HG02885 (cell line): ENCODE data around the gene CTAG1A.
"Not testable (repeated sequence)": the region's sequence is repeated elsewhere in the genome, so short reads cannot be mapped to it uniquely, and the experiment has no call there.

Experiments
- ATAC-seq: cut with Tn5 transposase; IDR thresholded peaks from one replicate; pipeline ENCODE4 v1.9.1; 2021; ENCODE audit warnings: mild to moderate bottlenecking; ENCODE audit not compliant: unreplicated experiment, poor library complexity

The CTAG1A gene

GRCh38 chrX:154570361-154570760 is 14.6 kb upstream of the CTAG1A start:
- not testable (repeated sequence) for ATAC-seq

DNA sequence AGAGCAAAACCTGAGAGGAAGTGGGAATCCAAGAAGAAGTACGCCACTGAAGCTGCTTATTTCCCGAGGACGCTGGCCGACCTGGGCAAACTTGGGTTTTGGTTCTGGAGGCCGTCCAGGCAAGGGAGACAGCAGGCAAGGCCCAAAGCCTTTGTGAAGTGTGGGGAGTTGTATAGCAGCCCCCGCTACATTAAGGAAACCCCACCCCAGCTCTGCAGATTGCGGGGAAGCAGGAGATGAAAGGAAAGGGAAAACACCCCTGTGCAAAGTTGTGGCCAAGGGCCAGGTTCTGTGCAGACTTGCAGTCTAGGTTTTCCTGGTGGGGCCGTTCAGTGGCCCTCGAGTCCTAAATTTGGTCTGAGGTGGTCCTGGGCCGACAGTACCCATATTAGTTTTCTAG is 11.9 kb upstream of the CTAG1A start:
- ATAC-seq = not testable (repeated sequence)

GRCh38 chrX:154575076-154575475 is 9.9 kb upstream of the CTAG1A start:
- not testable (repeated sequence) for ATAC-seq

GRCh38 chrX:154582994-154583393 is 1.9 kb upstream of the CTAG1A start:
- not testable (repeated sequence) for ATAC-seq

GRCh38 chrX:154590415-154590814 is 5.5 kb downstream of the CTAG1A start:
- ATAC-seq = not testable (repeated sequence)

GRCh38 chrX:154592505-154592904 is 7.6 kb downstream of the CTAG1A start:
- no peak for ATAC-seq

GRCh38 chrX:154593201-154593600 is 8.3 kb downstream of the CTAG1A start:
- no peak for ATAC-seq

DNA sequence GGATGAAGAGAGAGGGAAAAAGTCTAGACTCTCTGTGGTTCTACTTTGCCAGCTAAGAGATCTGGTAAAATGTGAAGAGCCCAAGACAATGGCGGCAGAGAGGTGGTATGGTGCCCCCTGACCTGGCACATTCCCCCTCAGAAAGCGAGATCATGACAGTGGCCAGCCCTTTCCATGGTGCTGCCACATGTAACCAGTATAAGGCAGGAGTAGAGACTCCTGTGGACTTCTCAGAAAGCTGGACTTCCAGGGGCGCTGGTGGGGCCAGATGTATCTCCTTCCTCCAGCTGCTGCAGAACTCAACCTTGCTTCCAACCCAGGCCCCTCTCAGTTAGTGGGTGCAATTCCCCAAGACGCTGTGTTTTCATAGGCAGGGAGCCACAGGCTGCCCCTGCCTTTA is 9.6 kb downstream of the CTAG1A start:
- no peak for ATAC-seq

DNA sequence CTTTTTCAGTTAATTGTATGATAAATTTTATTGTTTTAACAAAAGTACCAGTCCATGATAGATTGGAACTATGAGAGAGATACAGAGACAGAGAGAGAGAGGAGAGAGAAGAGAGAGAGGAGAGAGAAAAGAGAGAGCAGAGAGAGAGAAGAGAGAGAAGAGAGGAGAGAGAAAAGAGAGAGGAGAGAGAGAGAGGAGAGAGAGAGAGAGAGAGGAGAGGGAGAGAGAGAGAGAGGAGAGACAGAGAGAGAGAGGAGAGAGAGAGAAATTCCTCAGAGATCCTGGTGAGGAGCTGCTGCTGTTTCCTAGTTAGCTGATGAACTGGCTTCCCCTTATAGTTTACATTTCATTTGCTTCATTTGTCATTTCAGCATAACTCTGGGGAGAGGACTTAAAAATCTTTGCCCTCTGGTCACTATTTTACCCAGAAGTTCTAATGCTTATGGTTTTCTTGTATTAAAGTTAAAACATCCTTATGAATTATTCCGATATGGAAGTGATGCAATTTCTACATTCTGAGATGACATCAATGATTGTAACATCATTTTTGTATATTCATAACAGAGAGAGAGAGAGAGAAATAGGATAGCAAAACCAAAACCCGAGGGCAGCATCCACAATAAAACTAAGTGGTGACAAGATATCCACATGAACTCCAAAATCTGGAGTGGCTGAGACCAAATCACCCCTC is 10.8 kb downstream of the CTAG1A start:
- no peak for ATAC-seq

- ATAC-seq = no peak
These were observed 11.5 kb downstream of the CTAG1A start for GRCh38 chrX:154596290-154596929.

DNA sequence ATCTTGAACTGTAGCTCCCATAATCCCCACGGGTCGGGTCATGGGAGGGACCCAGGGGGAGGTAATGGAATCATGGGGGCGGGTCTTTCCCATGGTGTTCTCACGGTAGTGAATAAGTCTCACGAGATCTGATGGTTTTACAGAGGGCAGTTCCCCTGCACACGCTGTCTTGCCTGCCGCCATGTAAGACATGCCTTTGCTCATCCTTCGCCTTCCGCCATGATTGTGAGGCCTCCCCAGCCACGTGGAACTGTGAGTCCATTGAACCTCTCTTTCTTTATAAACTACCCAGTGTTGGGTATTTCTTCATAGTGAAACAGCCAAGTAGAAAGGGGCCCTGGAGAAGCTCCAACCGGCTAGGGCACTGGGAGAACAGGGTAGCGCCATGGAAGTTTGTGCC is 12.3 kb downstream of the CTAG1A start:
- ATAC-seq = no peak

DNA sequence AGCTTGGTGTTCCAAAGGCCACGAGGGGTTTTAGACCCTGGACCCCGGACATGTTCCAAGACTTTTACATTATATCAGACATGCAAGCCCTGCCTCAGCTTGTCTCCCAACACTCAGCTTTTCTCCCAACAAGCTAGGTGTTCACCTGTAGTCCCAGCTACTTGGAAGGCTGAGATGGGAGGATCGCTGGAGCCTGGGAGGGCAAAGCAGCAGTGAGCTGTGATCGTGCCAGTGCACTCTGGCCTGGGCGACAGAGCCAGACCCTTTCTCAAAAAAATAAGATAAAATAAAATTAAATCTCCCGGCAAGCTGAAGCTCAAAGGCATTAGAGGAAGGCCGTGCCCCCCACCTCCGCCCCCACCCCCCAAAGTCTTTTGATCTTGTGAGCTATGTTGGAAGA is 13.7 kb downstream of the CTAG1A start:
- ATAC-seq = no peak

- no peak for ATAC-seq
These were observed 14.6 kb downstream of the CTAG1A start for GRCh38 chrX:154599531-154599930.

- ATAC-seq = no peak
These were observed 15.9 kb downstream of the CTAG1A start for GRCh38 chrX:154600759-154601374.

DNA sequence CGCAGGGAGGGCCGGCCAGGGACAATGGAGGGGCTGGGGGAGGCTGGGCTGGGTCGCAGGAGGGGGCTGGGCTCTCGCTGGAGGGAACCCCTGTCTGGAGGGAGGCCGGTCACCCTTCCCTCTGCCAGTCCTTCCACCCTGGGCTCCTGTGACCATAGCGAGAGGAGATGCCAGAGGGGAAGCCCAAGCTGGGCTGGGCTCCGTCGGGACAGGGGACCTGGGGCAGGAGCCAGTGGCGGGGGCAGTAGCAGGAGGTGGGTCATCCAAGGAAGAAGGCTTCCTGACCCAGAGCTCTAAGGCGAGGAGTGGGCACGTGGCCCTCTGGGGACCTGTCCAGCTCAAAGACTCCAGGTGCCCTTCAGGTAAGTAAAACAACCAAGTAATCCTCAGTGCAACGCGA is 17.3 kb downstream of the CTAG1A start:
- no peak for ATAC-seq

DNA sequence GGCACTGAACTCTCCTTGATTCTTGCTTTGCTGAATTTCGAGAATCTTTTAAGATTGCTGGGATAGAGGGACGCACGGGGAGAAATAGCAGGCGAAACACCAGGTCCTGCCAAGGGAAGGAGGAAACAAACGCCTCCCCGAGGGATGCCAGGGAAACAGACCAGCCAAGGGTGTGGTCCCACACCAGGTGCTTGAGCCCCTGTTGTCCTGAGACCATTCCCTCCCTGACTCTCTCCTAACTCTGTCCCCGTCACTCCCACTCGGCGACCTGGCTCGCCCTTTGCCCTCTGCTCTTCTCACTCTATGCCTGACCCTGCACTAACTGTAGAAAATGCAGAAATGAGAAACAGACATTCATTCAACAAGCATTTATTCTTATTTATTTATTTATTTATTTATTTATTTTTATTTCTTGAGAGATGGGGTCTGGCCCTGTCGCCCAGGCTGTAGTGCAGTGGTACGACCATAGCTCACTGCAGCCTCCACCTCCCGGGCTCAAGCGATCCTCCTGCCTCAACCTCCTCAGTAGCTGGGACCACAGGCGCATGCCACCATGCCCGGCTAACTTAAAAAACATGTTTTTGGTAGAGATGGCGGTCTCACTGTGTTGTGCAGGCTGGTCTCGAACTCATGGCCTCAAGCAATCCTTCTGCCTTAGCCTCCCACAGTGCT is 18.0 kb downstream of the CTAG1A start:
- ATAC-seq = no peak

- ATAC-seq = no peak
These were observed 18.8 kb downstream of the CTAG1A start for GRCh38 chrX:154603438-154604430.

DNA sequence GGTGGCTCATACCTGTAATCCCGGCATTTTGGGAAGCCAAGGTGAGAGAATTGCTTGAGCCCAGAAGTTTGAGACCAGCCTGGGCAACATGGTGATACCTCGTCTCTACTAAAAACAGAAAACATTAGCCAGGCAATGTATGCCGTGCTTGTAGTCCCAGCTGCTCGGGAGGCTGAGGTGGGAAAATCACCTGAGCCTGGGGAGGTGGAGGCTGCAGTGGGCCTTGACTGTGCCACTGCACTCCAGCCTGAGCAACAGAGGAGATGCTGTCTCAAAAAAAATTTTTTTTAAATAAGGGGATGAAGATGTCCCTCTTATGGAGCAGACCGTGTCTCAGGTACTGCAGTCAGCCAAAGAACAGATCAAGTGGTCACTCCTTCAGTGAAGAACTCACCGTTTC is 20.6 kb downstream of the CTAG1A start:
- ATAC-seq = no peak

DNA sequence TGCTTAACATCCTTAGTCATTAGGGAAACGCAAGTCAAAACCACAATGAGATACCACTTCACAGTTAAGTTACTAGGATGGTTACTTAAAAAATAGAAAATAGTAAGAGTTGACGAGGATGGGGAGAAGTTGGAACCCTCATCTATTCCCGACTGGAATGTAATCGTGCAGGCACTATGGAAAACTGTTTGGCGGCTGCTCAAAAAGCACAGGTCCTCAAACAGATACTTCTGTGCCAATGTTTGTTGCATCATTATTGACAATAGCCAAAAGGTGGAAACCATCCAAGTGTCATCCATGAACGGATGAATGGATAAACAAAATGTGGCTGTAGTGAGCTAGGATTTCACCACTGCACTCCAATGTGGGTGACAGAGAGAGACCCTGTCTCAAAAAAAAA is 22.4 kb downstream of the CTAG1A start:
- no peak for ATAC-seq

DNA sequence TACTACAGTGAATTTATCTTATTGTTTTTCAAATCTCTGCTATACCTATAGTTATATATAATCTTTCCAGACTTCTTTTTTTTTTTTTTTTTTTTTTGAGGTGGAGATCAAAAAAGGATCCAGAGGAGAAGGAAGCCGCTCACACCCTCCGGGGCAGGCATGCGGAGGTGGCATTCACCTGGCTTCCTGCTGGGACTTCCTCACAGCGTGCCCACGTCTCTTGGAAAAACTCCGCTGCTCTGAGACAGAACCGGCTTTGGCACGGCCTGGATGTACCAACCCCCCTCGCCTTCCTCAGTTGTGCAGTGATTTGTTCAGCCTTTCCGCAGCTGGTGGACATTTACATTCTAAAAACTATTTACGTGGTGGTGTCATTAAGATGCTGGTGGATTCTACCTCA is 23.0 kb downstream of the CTAG1A start:
- not testable (repeated sequence) for ATAC-seq
